Osteoblast (primary cell): Measurements from ENCODE around the gene ANO6. TPM values are rescaled to one million over a fixed set of nuclear protein-coding genes. Genes with fewer than 3 reads are reported as not detected.
A peak's percentile ranks its signal among the peaks of the same experiment; 100 is the strongest.

Source experiments
- DNase-seq: peaks from one replicate; pipeline ENCODE4 v3.0.0; 2011; ENCODE audit warnings: low spot score, mixed read lengths; ENCODE audit not compliant: insufficient read length; ENCODE audit errors: missing footprints
- H2AFZ ChIP-seq: 2 replicates; pipeline ENCODE4 v1.6.0; 2011; ENCODE audit warnings: mild to moderate bottlenecking, low read length
- H3K27ac ChIP-seq: 2 replicates; pipeline ENCODE4 v1.5.1; 2011; ENCODE audit warnings: mild to moderate bottlenecking, low read depth, low read length, moderate library complexity
- H3K27me3 ChIP-seq: 2 replicates; pipeline ENCODE4 v1.6.0; 2012; ENCODE audit warnings: mild to moderate bottlenecking, control low read depth, inconsistent platforms, low read length, moderate library complexity; ENCODE audit not compliant: insufficient read depth
- H3K36me3 ChIP-seq: 2 replicates; pipeline ENCODE4 v1.5.1; 2011; ENCODE audit warnings: mild to moderate bottlenecking, low read length, control low read depth, moderate library complexity; ENCODE audit not compliant: insufficient read depth
- H3K4me1 ChIP-seq: 2 replicates; pipeline ENCODE4 v1.5.1; 2011; ENCODE audit warnings: mild to moderate bottlenecking, low read length, control low read depth, moderate library complexity; ENCODE audit not compliant: insufficient read depth
- H3K4me2 ChIP-seq: 2 replicates; pipeline ENCODE4 v1.6.0; 2011; ENCODE audit warnings: mild to moderate bottlenecking, low read length; ENCODE audit not compliant: insufficient read depth
- H3K4me3 ChIP-seq: fragments of 200-600 bp; sonication (generic); 3 replicates; pipeline ENCODE4 v1.5.1; 2012; ENCODE audit warnings: mild to moderate bottlenecking, low read length, inconsistent platforms; ENCODE audit not compliant: insufficient read depth
- H3K79me2 ChIP-seq: 2 replicates; pipeline ENCODE4 v1.6.0; 2012; ENCODE audit warnings: mild to moderate bottlenecking, low read length, control low read depth, inconsistent platforms; ENCODE audit not compliant: insufficient read depth
- H3K9me3 ChIP-seq: 2 replicates; pipeline ENCODE4 v1.5.1; 2011; ENCODE audit warnings: low read depth, low read length, control low read depth
- H4K20me1 ChIP-seq: 2 replicates; pipeline ENCODE4 v1.6.0; 2012; ENCODE audit warnings: mild to moderate bottlenecking, low read length, control low read depth; ENCODE audit not compliant: insufficient read depth
- total RNA-seq: library from RNA; depleted of rRNA; stranded (reverse); fragments of >200 nt; gene quantifications from 2 replicates; pipeline ENCODE4 v1.2.3, GENCODE V29; 2012
- TF ChIP-seq, protein P1 (sequence below): IDR thresholded peaks from 2 replicates; pipeline ENCODE4 v1.5.1; 2011; ENCODE audit warnings: mild to moderate bottlenecking, low read depth, low read length, moderate library complexity; ENCODE audit errors: extremely low read depth

ANO6 gene
- total RNA-seq, 1 donor: 49.9 TPM

DNA sequence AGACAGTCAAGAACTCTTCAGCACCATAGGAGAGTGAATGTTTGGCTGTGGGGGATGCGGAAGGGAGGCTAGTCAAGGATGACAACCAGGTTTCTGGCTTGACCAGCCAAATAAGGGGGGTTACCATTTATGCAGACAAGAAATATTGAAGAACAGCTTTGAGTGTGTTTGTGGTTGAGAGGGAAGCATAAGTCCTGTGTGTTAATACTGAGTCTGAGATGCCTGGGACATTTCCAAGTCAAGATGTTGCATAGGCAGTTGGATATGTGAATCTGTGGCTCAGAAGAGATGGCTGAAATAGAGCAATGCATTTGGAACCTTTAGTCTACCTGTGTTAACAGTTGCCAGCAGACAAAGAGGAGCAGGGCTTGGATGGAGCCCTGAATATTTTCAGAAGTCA, 66.1 kb downstream of the ANO6 start:
- Histone ChIP-seq H3K4me3 (no peak overlapping the region), H4K20me1 (no peaks in the 10 kb centered on the region), H3K4me2 (no peak overlapping the region), H3K27me3 (no peaks in the 10 kb centered on the region), H3K4me1 (peaks cover 22% of the 10 kb centered on the region), H3K36me3 (no peaks in the 10 kb centered on the region), H2AFZ (no peak overlapping the region), H3K79me2 (peaks cover 49% of the 10 kb centered on the region), H3K27ac (no peak overlapping the region), H3K9me3 (no peaks in the 10 kb centered on the region)
- no peak for DNase-seq
- TF ChIP-seq, protein P1, sequence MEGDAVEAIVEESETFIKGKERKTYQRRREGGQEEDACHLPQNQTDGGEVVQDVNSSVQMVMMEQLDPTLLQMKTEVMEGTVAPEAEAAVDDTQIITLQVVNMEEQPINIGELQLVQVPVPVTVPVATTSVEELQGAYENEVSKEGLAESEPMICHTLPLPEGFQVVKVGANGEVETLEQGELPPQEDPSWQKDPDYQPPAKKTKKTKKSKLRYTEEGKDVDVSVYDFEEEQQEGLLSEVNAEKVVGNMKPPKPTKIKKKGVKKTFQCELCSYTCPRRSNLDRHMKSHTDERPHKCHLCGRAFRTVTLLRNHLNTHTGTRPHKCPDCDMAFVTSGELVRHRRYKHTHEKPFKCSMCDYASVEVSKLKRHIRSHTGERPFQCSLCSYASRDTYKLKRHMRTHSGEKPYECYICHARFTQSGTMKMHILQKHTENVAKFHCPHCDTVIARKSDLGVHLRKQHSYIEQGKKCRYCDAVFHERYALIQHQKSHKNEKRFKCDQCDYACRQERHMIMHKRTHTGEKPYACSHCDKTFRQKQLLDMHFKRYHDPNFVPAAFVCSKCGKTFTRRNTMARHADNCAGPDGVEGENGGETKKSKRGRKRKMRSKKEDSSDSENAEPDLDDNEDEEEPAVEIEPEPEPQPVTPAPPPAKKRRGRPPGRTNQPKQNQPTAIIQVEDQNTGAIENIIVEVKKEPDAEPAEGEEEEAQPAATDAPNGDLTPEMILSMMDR: no peak

DNA sequence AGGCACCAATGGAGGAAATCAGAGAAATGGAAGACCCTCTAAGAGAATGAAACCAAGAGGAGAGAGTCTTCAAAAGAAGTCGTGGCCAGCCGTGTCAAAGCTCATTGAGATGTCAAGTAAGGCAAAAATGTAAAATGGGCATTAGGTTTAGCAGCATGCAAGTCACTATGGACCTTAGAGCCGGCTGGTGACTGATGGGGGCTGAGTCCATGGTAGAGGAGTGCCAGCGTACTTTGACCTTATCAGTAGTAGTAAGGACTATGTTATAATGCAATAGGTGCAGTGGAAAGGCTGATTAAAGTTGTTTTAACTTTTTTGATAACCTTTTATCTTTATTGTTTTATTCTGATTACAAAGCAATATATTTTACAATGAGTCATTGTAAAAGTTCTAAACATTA, 66.5 kb downstream of the ANO6 start:
- no peaks in the 10 kb centered on the region for H4K20me1 ChIP-seq
- no peaks in the 10 kb centered on the region for H3K36me3 ChIP-seq
- no peaks in the 10 kb centered on the region for H3K27me3 ChIP-seq
- peaks cover 49% of the 10 kb centered on the region for H3K79me2 ChIP-seq
- H3K27ac ChIP-seq: no peak overlapping the region
- no peaks in the 10 kb centered on the region for H3K9me3 ChIP-seq
- peaks cover 22% of the 10 kb centered on the region for H3K4me1 ChIP-seq
- TF ChIP-seq, protein P1: no peak
- H2AFZ ChIP-seq: no peak overlapping the region
- H3K4me3 ChIP-seq: no peak overlapping the region
- no peak for DNase-seq
- no peak overlapping the region for H3K4me2 ChIP-seq

GRCh38 chr12:45284096-45284901, 68.4 kb downstream of the ANO6 start:
- Histone ChIP-seq H3K9me3 (no peaks in the 10 kb centered on the region), H3K4me1 (peaks cover 22% of the 10 kb centered on the region), H4K20me1 (no peaks in the 10 kb centered on the region), H3K27me3 (no peaks in the 10 kb centered on the region), H3K36me3 (no peaks in the 10 kb centered on the region), H2AFZ (no peak overlapping the region), H3K27ac (peak overlapping the region; percentile 92), H3K4me3 (peak overlapping the region; percentile 9), H3K79me2 (peaks cover 46% of the 10 kb centered on the region), H3K4me2 (peak overlapping the region; percentile 35)
- TF ChIP-seq, protein P1: peak; percentile 17
- DNase-seq: peak; percentile 34

DNA sequence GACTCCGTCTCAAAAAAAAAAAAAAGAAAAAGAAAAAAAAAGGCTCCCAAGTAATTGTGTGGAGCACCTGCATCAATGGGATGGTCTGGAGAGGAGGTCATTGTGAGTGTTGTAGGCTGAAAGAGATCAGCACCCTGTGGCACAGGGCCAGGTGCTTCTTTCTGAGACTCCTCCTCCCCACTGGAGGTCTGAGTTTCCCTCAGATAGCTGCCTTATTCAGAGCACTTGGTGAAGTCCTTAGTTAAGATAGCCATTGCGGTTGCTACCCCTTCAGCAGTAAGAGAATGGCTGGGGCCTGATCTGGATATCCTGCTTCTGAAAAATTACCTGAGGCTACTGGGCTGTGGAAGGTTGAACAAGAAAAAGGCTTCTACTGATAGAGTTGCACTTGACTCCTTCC, 69.8 kb downstream of the ANO6 start:
- H3K9me3 ChIP-seq: no peaks in the 10 kb centered on the region

More for the DNA sequence above, 69.8 kb downstream of the ANO6 start:
- H3K27me3 ChIP-seq: no peaks in the 10 kb centered on the region
- no peak for DNase-seq
- no peak overlapping the region for H2AFZ ChIP-seq
- peaks cover 26% of the 10 kb centered on the region for H3K4me1 ChIP-seq
- no peaks in the 10 kb centered on the region for H3K36me3 ChIP-seq
- H3K4me3 ChIP-seq: no peak overlapping the region
- H3K4me2 ChIP-seq: no peak overlapping the region
- no peak overlapping the region for H3K27ac ChIP-seq
- peaks cover 40% of the 10 kb centered on the region for H3K79me2 ChIP-seq
- TF ChIP-seq, protein P1: no peak
- H4K20me1 ChIP-seq: no peaks in the 10 kb centered on the region
